ENCODE measurements around the gene CLDN8. TPM values are rescaled to one million over a fixed set of nuclear protein-coding genes. Genes with fewer than 3 reads are reported as not detected.

Gene CLDN8
- total RNA-seq, 1 donor, result not detected

DNA sequence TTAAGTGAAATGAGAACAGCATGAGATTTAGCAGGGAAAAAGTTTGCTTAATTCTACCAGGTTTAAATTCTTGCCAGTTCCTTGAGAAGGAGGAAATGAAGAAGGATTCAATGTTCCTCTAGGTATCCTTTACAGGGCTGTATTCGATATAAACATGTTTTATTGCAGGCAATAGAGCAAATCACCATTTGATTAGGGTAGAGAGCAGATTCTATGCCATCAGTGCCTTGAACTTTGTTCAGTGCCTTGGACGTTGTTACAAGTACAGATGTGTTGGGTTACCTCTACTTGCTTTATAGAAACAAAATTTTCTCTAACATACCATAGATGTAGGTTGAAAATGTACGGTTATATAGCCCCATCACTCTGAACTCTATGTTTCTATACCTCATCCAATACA is 18.2 kb upstream of the CLDN8 start:
- Histone ChIP-seq H3K4me2 (ENCODE audit: insufficient read depth, low read length) (no peak overlapping the region), H3K4me1 (ENCODE audit: insufficient read depth, low read length) (no peaks in the 10 kb centered on the region), H3K9me3 (ENCODE audit: low read depth, low read length) (no peaks in the 10 kb centered on the region), H3K36me3 (ENCODE audit: insufficient read depth, low read length) (no peaks in the 10 kb centered on the region), H3K79me2 (ENCODE audit: insufficient read depth, low read length) (no peaks in the 10 kb centered on the region), H4K20me1 (ENCODE audit: insufficient read depth, low read length) (no peaks in the 10 kb centered on the region), H3K27ac (ENCODE audit: low read depth, low read length) (no peak overlapping the region), H2AFZ (ENCODE audit: low read length) (no peak overlapping the region), H3K27me3 (ENCODE audit: insufficient read depth, low read length) (no peaks in the 10 kb centered on the region), H3K4me3 (ENCODE audit: insufficient read depth, low read length) (no peak overlapping the region)
- TF ChIP-seq, protein P1, sequence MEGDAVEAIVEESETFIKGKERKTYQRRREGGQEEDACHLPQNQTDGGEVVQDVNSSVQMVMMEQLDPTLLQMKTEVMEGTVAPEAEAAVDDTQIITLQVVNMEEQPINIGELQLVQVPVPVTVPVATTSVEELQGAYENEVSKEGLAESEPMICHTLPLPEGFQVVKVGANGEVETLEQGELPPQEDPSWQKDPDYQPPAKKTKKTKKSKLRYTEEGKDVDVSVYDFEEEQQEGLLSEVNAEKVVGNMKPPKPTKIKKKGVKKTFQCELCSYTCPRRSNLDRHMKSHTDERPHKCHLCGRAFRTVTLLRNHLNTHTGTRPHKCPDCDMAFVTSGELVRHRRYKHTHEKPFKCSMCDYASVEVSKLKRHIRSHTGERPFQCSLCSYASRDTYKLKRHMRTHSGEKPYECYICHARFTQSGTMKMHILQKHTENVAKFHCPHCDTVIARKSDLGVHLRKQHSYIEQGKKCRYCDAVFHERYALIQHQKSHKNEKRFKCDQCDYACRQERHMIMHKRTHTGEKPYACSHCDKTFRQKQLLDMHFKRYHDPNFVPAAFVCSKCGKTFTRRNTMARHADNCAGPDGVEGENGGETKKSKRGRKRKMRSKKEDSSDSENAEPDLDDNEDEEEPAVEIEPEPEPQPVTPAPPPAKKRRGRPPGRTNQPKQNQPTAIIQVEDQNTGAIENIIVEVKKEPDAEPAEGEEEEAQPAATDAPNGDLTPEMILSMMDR (IDR thresholded peaks at IDR 0.05; ENCODE audit: extremely low read depth, low read depth, low read length), result no peak
- DNase-seq (ENCODE audit: insufficient read length, low spot score, missing footprints), result no peak

DNA sequence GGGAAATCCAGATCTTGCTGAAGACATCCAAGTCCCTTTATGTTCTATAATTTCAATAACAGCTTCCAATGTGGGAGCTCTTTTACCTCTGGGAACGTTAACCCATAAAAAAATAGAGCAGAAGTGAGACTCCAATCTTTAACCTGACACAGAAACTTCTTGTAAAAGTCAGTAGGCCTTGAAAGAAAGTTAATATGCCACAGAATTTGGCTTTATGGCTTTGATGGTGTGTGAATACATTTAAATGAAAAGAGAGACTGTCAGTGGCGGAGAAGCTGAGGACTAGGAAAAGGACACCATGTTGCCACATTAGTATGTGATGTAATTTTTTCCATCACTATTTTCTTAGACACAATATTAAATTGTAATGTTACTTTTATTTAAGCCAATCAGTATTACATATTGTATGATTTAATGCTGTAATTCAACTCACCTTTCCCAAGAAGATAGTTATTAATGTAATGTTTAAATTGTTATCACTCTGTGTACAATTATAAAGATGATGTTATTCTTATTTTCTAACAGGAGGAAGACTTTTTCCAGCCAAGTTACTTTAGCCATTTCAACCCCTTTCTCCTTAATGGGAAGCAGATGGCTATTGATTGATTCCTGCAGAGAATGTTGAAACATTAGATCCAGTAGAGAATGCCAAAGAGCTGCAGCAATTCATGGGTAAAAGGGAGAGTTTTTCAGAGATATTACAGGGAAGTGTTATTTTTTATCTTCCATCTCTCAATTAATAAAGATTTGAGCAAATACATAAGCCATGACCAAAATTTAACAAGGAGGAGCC is 17.5 kb upstream of the CLDN8 start:
- Histone ChIP-seq H3K4me2 (ENCODE audit: insufficient read depth, low read length) (no peak overlapping the region), H3K27ac (ENCODE audit: low read depth, low read length) (no peak overlapping the region), H3K4me1 (ENCODE audit: insufficient read depth, low read length) (peaks cover under 1% of the 10 kb centered on the region), H3K27me3 (ENCODE audit: insufficient read depth, low read length) (no peaks in the 10 kb centered on the region), H3K79me2 (ENCODE audit: insufficient read depth, low read length) (no peaks in the 10 kb centered on the region), H4K20me1 (ENCODE audit: insufficient read depth, low read length) (no peaks in the 10 kb centered on the region), H3K9me3 (ENCODE audit: low read depth, low read length) (no peaks in the 10 kb centered on the region), H3K36me3 (ENCODE audit: insufficient read depth, low read length) (no peaks in the 10 kb centered on the region), H2AFZ (ENCODE audit: low read length) (no peak overlapping the region), H3K4me3 (ENCODE audit: insufficient read depth, low read length) (no peak overlapping the region)
- TF ChIP-seq, protein P1 (IDR thresholded peaks at IDR 0.05; ENCODE audit: extremely low read depth, low read depth, low read length), result no peak
- no peak for DNase-seq (ENCODE audit: insufficient read length, low spot score, missing footprints)

DNA sequence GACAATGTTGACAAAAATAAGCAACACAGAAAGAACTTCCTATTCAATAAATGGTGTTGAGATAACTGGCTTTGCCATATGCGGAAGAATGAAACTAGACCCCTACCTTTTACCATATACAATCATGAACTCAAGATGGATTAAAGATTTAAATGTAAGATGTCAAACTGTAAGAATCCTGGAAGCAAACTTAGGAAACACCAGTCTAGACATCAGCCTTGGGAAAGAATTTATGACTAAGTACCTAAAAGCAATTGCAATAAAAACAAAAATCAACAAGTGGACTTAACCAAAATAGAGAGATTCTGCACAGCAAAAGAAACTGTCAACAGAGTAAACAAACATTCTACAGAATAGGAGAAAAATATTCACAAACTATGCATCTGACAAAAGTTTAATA is 16.1 kb upstream of the CLDN8 start:
- Histone ChIP-seq H3K27ac (ENCODE audit: low read depth, low read length) (no peak overlapping the region), H3K36me3 (ENCODE audit: insufficient read depth, low read length) (no peaks in the 10 kb centered on the region), H3K4me1 (ENCODE audit: insufficient read depth, low read length) (peaks cover 8% of the 10 kb centered on the region), H3K27me3 (ENCODE audit: insufficient read depth, low read length) (no peaks in the 10 kb centered on the region), H3K9me3 (ENCODE audit: low read depth, low read length) (no peaks in the 10 kb centered on the region), H3K4me3 (ENCODE audit: insufficient read depth, low read length) (no peak overlapping the region), H2AFZ (ENCODE audit: low read length) (no peak overlapping the region), H3K79me2 (ENCODE audit: insufficient read depth, low read length) (no peaks in the 10 kb centered on the region), H4K20me1 (ENCODE audit: insufficient read depth, low read length) (no peaks in the 10 kb centered on the region), H3K4me2 (ENCODE audit: insufficient read depth, low read length) (no peak overlapping the region)
- TF ChIP-seq, protein P1 (IDR thresholded peaks at IDR 0.05; ENCODE audit: extremely low read depth, low read depth, low read length), result no peak
- no peak for DNase-seq (ENCODE audit: insufficient read length, low spot score, missing footprints)

DNA sequence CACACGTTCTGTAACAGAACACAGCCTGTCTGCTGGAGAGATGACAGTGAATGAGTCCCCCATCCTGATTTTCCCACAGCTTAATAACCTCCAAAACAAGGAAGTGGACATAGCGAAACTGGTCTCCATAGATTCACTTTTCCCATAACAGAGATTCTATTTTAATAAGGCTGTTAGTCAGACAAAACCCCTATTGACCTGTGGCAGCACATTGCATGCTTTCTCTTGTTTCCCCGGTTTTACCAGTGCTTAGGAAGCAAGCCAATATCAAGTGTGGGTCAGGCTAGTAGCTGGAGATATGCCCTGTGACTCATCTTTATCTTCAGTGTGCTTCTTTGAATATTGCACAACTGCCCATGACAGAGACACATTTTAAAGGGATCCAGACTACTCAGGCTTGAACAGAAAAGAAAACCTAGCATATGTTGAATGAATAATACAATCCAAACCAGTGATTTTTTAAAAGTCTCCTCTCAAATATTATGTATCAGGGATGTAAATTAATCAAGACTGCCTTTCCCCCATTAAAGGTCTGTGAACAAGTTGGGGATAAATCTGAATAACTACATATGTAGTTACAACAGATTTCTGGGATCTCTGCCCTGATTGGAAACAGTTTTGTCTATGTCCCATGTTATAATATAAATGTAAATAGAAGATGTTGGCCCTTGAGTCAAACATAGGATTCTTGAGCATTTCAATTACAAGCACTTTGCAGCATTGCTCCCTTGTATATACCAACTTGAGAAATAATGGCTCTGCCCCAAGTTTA is 11.9 kb upstream of the CLDN8 start:
- Histone ChIP-seq H3K27ac (ENCODE audit: low read depth, low read length) (peak overlapping the region; percentile 52), H3K4me3 (ENCODE audit: insufficient read depth, low read length) (no peak overlapping the region), H3K4me2 (ENCODE audit: insufficient read depth, low read length) (peak overlapping the region; percentile 31), H3K27me3 (ENCODE audit: insufficient read depth, low read length) (no peaks in the 10 kb centered on the region), H4K20me1 (ENCODE audit: insufficient read depth, low read length) (no peaks in the 10 kb centered on the region), H3K79me2 (ENCODE audit: insufficient read depth, low read length) (no peaks in the 10 kb centered on the region), H2AFZ (ENCODE audit: low read length) (no peak overlapping the region), H3K36me3 (ENCODE audit: insufficient read depth, low read length) (no peaks in the 10 kb centered on the region), H3K9me3 (ENCODE audit: low read depth, low read length) (no peaks in the 10 kb centered on the region), H3K4me1 (ENCODE audit: insufficient read depth, low read length) (peaks cover 10% of the 10 kb centered on the region)
- TF ChIP-seq, protein P1 (IDR thresholded peaks at IDR 0.05; ENCODE audit: extremely low read depth, low read depth, low read length), result no peak
- peak; percentile 53 for DNase-seq (ENCODE audit: insufficient read length, low spot score, missing footprints)

Measured in osteoblast (primary cell).